ENCODE measurements around the gene POM121. TPM values are rescaled to one million over a fixed set of nuclear protein-coding genes. Genes with fewer than 3 reads are reported as not detected.

Gene POM121
- total and polyA plus RNA-seq, 10 of the 15 experiments (the other 5 are each of a cell fraction or from before 2014, with no cell fraction given), result 2.4 to 65.7 (median 14.1) TPM

- TF ChIP-seq KLF5 (IDR thresholded peaks at IDR 0.05; ENCODE audit: partially characterized antibody), result peak; percentile 78
- peak; percentile 95 for TF ChIP-seq POLR2AphosphoS2 (IDR thresholded peaks at IDR 0.05; ENCODE audit: low read depth, low read length)
- TF ChIP-seq NFIC (IDR thresholded peaks at IDR 0.05; ENCODE audit: low read depth, low read length), result 0 out of 2 replicates have a peak, but pooled peaks have one; percentile 37
- TF ChIP-seq CBFB (IDR thresholded peaks at IDR 0.05; ENCODE audit: low read depth), result peak; percentile 15; the same call in 1 of the 2 replicates
- no peak for TF ChIP-seq YBX1 (IDR thresholded peaks at IDR 0.05)
- peak; percentile 86 for TF ChIP-seq YY1 (IDR thresholded peaks at IDR 0.05; ENCODE audit: low read depth, low read length)
- no peak for TF ChIP-seq ZNF622 (IDR thresholded peaks at IDR 0.05)
- no peak for TF ChIP-seq MTA2 (IDR thresholded peaks at IDR 0.05; ENCODE audit: low read depth)
- TF ChIP-seq CBX3 (IDR thresholded peaks at IDR 0.05; ENCODE audit: borderline replicate concordance, low read depth), result no peak
- peak; percentile 71; the same call in 1 of the 2 replicates for TF ChIP-seq SIN3A (IDR thresholded peaks at IDR 0.05; ENCODE audit: low read depth, low read length)
- TF ChIP-seq BRCA1 (IDR thresholded peaks at IDR 0.05; ENCODE audit: low read depth, low read length), result 0 out of 2 replicates have a peak, but pooled peaks have one; percentile 32
- TF ChIP-seq HDAC2 (IDR thresholded peaks at IDR 0.05), result no peak
- no peak for TF ChIP-seq RAD51 (IDR thresholded peaks at IDR 0.05)
- TF ChIP-seq MXI1 (IDR thresholded peaks at IDR 0.05; ENCODE audit: low read depth, low read length), result peak; percentile 68; the same call in 1 of the 2 replicates
- TF ChIP-seq BMI1 (IDR thresholded peaks at IDR 0.05; ENCODE audit: borderline replicate concordance), result no peak
- TF ChIP-seq HSF1 (IDR thresholded peaks at IDR 0.05; ENCODE audit: low read depth, low read length), result no peak
- TF ChIP-seq SP1 (IDR thresholded peaks at IDR 0.05; ENCODE audit: low read depth, low read length), result peak; percentile 33
- TF ChIP-seq BCL11A (IDR thresholded peaks at IDR 0.05; ENCODE audit: low read depth, low read length), result no peak
- TF ChIP-seq FOXK2 (IDR thresholded peaks at IDR 0.05), result no peak
- TF ChIP-seq EP300 (IDR thresholded peaks at IDR 0.05; ENCODE audit: borderline replicate concordance in 1 of 2, control insufficient read depth in 1 of 2, low read depth in 2 of 2, low read length in 2 of 2), result no peak
- TF ChIP-seq CEBPZ (IDR thresholded peaks at IDR 0.05; ENCODE audit: low read depth, low read length), result no peak
- no peak for TF ChIP-seq ZBTB11 (CRISPR knock-in tag; IDR thresholded peaks at IDR 0.05)
- no peak for TF ChIP-seq RCOR1 (conservative IDR thresholded peaks at IDR 0.05; ENCODE audit: low read depth, low read length)
Measured at GRCh38 chr7:72924733-72925545, at the start of gene POM121 (continued).

All from GM12878 (cell line).